Raji (cell line): Measurements from ENCODE around the gene TDO2.

Experiments
- POLR2A ChIP-seq: IDR thresholded peaks from 2 replicates; pipeline ENCODE4 v1.6.1; 2011; ENCODE audit warnings: low read depth, low read length, control low read depth; ENCODE audit not compliant: insufficient read depth

TDO2 gene

DNA sequence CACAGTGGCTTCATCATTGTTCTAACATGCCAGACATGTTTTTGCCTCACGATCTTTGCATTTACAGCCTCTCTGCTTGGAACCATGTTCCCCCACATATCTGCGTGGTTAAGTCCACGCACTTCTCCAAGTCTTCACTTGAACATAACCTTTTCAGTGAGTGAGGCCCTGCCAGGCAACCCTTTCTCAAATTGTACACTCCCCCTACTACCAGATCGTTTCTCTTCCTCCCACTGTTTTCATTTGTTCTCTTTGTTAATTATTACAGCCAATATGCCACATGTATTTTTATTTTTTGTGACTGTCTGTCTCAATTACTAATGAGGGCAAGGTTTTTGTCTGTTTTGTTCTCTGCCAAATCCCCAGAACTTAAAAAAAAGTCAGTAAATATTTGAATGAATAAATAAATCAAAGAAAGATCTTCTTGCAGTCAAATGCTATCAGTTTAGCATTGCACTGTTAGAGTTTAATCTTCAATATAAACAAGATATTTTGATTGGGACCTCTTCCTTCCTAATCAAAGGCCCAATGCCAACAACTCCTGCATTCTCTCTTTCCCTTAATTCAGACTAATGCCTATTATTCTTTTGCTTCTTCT is 32.0 kb downstream of the TDO2 start:
- TF ChIP-seq POLR2A: no peak

DNA sequence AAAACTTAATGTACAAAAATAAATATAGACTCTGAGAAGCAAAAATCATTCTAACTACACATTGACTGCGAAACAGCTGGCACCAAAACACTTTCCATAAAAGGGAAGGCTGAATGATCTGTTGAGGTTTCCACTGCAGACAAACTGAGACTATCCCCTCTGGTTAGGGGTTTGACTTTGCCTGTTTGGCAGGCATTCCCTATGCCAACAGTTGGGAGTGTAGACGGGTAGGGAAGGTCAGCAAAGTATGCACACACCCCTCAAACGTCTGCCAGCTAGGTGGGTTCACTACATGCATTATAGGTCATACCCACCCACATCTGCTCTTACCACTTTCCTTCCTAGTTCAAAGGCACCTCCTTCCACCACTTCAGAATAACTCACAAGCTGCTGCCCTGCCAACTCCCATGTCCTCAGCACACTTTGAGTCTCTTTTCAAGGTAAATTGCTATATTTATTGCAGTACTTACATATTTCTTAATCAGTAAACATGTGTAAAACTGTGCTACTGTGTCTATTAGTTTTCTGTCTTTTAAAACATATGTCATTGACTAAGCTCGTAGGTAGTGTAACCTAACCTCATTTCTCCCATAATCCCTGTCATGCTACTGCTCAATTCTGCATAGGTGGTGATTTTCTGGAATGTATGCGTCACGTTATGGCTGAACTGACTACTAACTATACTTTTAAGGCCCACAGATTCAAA is 37.7 kb downstream of the TDO2 start:
- TF ChIP-seq POLR2A: no peak

DNA sequence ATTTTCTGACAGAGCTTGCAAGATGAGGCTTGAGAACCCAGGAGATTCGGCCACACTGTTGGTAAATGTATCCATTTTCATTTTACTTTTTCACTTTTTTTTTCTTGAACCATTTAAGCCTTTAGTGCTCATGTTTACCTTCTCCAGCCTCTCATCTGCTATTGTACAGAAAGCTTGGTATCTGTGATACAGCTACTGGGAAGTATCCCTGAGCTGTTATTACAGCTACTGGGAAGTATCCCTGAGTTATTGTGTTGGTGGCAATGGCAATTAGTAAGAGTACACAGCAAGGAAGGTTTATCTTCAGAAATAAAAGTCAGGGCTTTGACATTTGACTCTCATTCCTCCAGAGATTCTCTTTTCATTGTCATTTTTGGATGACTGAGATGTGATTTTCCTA is 38.3 kb downstream of the TDO2 start:
- no peak for TF ChIP-seq POLR2A

DNA sequence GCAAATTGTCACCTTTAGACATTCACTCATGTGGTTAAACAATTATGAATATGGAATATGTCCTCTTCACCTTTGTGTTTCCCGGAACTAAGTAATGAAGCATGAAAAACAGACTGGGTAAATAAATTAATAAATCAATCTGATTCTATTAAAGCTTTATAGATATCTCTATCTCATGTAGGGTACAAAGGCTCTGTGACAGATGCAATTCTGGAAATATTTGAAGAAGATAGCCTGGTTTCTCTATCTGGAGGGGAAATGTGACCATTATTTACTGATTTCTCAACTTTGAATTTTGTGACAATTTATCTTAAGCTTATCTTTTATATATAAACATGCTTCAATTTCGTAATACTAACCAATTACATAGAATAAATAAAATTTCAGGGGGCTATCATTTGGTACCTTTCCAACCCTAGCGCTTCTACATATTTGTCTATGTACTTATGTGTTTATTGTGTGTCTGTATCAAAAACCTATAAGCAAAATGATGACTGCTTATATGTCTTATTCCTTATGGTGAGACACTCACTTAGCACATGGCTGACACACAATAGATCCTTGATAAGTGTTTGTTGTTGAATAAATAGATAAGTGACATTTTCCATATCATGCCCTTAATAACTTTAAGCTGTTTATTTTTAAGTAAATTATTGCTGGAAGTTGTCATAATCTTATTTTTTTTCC is 40.3 kb downstream of the TDO2 start:
- no peak for TF ChIP-seq POLR2A

DNA sequence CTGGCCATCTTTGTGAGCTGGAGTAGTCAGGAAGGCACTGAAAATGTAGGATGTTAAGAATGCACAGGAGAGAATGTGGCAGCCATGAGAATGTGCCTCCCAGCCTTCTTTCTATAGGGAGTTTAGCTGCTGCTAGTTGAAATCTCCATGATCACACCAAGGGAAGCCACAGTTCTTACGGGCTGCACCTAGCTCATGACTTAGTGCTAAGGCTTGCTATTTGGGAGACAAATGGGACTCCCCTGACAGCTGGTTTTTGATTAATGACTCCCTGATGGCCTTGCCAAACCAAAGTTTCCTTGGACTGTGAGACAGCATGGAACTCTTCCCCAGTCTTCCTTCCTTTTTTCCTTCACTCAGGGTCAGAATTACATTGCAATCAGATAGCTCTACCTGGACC is 41.0 kb downstream of the TDO2 start:
- no peak for TF ChIP-seq POLR2A

DNA sequence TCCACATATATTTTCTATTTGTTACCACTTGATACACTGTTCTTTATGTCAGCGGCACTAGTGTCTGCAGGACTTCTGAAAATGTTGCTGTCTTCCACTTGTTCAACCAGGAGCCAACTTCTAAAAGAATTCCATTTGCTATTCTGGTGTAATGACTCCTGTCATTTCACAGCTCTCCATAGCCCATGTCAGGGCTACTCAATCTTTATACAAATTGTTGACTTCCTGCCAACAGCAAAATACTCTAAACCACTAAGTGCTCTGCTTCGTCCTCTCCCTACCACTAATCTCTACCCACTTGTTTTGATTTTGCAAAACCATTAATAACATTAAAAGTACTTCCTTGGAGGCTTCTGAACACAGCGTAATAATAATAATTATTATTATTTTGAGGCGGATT is 43.0 kb downstream of the TDO2 start:
- no peak for TF ChIP-seq POLR2A

DNA sequence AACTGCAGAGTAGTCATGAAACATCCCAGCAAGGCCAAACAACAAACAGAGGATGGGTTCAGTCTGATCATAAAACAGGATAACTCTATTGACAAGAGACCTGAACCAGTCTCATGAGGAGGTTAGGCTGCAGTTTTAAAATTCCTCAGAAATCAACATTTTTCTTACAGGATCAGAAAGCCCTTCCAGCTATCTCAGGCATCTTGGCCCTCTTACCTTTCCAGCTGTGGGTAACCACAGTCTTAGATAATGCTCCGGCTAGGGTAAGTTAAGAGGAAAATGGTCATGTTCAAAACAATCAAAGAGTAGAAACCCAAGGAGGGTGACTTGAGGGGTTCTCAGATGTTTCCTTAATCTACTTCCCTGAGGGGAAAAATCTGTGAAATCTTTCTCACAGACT is 45.0 kb downstream of the TDO2 start:
- no peak for TF ChIP-seq POLR2A

DNA sequence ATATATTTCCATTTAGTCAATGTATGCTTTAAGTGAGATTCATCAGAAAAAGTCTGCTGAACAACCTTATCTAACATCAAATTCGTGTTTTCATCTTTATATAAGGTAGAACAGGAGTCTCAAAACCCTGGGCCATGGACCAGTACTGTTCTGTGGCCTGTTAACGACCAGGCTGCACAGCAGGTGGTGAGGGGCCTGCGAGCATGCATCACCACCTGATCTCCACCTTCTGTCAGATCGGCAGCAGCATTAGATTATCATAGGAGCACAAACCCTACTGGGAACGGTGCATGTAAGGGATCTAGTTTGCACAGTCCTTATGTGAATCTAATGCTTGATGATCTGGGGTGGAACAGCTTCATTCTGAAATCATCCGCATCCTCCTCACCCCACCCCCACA is 47.0 kb downstream of the TDO2 start:
- no peak for TF ChIP-seq POLR2A

DNA sequence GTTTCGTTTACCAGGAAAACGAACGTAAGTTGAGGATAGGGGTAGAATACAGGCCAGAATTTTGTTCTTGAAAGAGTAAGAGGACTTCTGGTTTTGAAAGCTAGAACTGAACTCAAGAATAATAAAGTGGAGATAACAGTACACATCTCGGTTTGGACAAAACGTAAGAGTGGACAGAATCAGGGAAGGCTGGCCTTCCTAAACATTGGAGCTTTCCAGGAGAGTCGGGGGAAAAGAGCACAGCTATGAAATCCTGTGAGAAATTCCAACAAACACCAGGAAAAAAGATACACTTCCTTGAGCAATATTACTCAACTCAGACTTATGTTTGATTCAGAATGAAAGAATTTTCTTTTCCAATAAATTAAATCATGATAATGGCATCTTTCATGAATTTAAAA is 49.0 kb downstream of the TDO2 start:
- no peak for TF ChIP-seq POLR2A

DNA sequence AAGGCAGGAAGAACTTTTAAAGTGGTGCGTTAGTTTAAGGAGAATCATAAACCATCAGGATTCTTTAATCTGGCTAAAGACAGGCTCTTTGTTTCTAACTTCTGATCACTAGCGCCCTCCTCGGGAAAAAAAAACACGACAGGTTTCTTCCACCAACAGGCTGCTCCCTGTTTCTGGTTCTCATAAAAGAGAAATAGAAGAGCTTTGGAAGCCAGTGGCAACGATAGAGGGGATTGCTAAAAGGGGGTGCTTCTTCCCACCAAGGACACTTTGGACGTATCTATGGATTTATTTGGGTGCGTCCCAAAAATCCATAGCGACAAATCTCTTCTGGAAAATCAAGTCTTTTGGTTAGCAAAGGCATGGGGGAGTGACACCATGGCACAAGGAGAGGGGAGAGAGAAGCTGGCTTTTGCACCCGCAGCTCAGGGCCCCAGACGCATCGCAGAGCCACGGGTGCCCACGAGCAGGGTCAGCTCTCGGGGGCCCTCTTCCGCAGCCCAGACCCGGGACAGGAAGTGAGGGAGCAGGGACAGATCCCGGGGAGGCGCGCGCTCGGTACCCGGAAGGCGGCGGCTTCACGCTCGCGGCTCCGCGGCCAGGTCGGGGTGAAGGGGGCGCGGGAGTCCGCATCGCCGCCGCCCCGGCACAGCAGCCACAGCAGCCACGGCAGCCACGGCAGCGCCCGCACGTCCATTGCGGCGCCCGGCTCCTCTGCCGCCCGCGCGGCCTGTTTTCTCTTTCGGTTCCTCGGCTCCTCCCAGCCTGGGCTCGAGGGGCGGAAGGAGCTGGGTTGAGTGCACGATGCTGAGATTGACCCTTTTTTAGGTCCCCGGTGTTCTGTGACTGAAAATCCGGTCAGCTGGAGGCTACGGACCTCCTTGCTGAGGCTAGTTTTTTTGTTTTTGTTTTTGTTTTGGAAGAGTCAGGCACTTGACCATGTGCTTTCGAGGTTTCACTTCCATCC is 49.9 kb downstream of the TDO2 start, which contains the start of gene CTSO:
TSS of gene CTSO (minus strand) at position 716 of the 967 bp plus-strand sequence. CDS start at position 697, 19 bp downstream.
- no peak for TF ChIP-seq POLR2A

DNA sequence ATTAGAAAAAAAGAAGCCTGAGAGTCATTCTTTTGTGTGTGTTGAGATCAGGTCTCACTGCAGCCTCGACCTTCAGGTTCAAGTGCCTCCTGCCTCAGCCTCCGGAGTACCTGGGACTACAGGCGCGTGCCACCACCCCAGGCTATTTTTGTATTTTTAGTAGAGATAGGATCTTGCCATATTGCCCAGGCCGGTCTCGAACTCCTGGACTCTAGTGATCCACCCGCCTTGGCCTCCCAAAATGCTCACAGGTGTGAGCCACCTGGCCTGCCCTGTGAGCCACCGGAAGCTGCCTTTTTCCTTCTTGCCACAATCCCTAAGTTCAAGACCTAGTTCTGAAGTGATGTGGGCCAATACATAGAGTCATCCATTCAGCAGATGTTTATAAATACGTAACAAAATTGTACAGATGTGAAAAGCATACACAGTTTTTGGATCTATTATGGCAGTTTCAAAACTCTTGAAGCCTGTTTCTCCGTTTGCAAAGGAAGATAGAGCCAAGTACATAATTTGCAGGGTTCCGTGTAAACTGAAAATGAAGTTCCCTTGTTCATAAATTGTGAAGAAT is 50.7 kb downstream of the TDO2 start:
- TF ChIP-seq POLR2A: no peak

DNA sequence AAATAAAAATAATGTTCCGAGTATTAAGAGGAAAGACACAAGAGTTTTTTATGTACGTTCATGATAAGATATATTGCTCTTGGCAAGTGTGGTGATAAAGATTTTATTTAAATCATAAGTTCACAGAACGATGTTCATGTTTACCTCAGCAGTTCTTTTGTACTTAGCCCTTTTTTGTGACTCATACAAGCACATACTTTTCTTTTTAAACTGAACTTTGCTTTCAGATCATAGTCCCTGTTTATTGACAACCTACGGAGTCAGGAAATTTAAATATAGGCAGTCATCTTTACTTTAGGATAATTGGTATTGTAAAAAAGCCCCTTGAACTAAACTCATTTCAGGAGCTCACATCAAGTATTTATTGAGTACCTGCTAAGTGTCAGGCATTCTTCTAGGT is 51.4 kb downstream of the TDO2 start:
- no peak for TF ChIP-seq POLR2A

DNA sequence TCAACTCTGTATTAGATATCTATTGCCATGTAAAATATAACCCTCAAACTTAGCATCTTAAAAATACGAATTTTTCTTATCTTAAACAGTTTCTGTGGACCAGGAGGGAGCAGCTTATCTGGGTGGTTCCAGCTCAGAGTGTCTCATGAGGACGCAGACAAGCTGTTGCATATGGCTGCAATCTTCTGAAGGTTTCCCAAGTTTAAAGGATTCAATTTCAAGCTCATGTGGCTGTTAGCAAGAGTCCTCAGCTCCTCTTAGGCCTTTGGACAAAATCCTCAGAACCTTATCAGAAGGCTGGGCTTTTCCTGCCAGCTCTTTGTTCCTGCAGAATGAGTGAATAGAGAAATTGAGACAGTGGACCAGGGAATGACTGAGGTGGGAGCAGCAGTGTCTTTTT is 53.0 kb downstream of the TDO2 start:
- TF ChIP-seq POLR2A: no peak

DNA sequence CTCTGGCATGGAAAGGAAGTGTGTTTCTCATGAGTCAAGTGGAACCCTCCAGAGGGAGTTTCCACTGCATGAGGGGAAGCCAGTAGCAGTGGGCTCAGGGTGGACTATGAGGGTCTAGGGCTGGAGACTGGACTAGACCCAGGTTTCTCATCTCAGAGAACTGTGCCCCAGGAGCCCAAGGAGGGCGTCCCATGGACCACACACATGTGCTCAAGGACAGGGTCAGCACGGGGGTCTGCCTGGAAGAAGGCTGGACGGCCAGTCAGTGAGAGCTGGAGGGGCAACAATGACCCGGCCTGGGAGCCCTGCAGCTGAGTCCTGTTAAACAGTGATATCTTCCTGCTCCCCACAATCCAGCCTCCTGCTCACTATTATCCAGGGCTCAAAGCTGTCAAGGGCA is 55.9 kb downstream of the TDO2 start:
- TF ChIP-seq POLR2A: no peak

DNA sequence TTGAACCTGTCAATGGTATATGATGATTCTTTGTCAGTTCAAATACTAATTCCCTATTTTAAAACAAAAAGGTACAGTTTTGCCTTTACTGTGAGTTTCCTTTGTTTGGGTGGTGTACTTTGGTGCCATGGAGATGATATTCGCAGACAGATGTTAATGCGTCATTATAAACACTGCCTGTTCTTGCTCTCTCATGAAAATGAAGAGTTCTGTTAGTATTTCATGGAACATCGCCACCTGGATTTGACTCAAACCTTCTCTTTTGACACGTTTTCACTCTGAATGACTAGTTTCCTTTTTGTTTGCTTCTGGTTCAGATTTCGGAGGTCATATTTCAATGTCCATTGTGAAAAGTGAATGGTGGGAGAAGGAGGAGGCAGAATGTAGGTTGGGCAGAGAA is 57.0 kb downstream of the TDO2 start:
- TF ChIP-seq POLR2A: no peak

DNA sequence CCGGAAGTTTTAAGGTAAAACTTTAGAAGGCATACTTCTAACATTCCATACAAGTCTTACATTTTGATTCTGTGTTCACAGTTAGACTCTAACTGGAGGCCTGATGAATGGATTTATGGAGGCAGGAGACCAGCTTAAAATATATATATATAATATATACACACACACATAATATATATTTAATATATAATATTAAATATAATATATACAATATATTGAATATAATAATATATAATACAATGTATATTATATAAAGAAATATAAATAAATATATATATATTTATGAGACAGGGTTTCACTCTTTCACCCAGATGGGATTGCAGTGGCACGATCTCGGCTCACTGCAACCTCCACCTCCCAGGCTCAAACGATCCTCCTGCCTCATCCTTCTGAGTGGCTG is 58.1 kb downstream of the TDO2 start:
- no peak for TF ChIP-seq POLR2A

DNA sequence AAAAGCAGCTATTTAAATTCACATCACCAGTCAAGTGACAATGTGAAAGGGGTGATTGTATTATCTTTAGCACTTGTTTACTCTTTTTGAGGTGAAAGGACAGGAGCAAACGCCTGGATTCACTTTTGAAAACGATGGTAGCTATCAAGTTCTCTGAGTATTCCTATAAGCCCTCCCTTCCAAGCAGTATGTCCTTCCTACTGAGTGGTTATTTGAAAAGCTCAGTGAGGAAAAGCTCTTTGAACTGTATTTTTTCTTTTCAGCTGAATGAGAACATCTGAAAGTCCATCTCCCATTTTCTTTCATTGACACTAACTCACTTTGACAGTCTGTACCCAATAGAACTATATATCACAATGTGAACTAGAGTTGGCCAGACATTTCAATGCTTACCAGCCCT is 59.3 kb downstream of the TDO2 start:
- no peak for TF ChIP-seq POLR2A
